GM20431 (cell line): Measurements from ENCODE around the gene TOM1L2.
"Not testable (repeated sequence)": the region's sequence is repeated elsewhere in the genome, so short reads cannot be mapped to it uniquely, and the experiment has no call there.

ENCODE experiments used
- in situ Hi-C: fragments of 300-500 bp; cut with MseI, MboI; formaldehyde crosslinking; loops from one replicate; pipeline ENCODE4 v1.15.0; 2020; ENCODE audit warnings: low sequenced_read_pairs; ENCODE audit not compliant: unreplicated experiment

TOM1L2 gene

GRCh38 chr17:17947309-17947708 lies 24.9 kb downstream of the TOM1L2 start:
- in situ Hi-C loops: no loop called here

GRCh38 chr17:17946093-17946492 lies 26.1 kb downstream of the TOM1L2 start:
- in situ Hi-C loops: no loop called here

- in situ Hi-C loops: no loop called here
These were observed 27.5 kb downstream of the TOM1L2 start for GRCh38 chr17:17944743-17945142.

- in situ Hi-C loops: no loop called here
These were observed 28.0 kb downstream of the TOM1L2 start for GRCh38 chr17:17944242-17944641.

GRCh38 chr17:17943281-17943984 lies 28.8 kb downstream of the TOM1L2 start:
- in situ Hi-C loops: no loop called here

GRCh38 chr17:17942846-17943245 lies 29.4 kb downstream of the TOM1L2 start:
- in situ Hi-C loops: no loop called here

- in situ Hi-C loops: no loop called here
These were observed 31.2 kb downstream of the TOM1L2 start for GRCh38 chr17:17941015-17941414.

- in situ Hi-C loops: no loop called here
These were observed 31.7 kb downstream of the TOM1L2 start for GRCh38 chr17:17940441-17940911.

- in situ Hi-C loops: not testable (repeated sequence)
These were observed 32.3 kb downstream of the TOM1L2 start for GRCh38 chr17:17939941-17940340.

GRCh38 chr17:17938388-17939107 lies 33.7 kb downstream of the TOM1L2 start:
- in situ Hi-C loops: no loop called here

GRCh38 chr17:17937958-17938357 lies 34.2 kb downstream of the TOM1L2 start:
- in situ Hi-C loops: no loop called here

GRCh38 chr17:17937201-17937853 lies 34.9 kb downstream of the TOM1L2 start:
- in situ Hi-C loops: no loop called here

- in situ Hi-C loops: no loop called here
These were observed 36.6 kb downstream of the TOM1L2 start for GRCh38 chr17:17935321-17936271.

- in situ Hi-C loops: no loop called here
These were observed 37.4 kb downstream of the TOM1L2 start for GRCh38 chr17:17934806-17935205.

GRCh38 chr17:17934214-17934613 lies 38.0 kb downstream of the TOM1L2 start:
- in situ Hi-C loops: no loop called here

- in situ Hi-C loops: no loop called here
These were observed 38.4 kb downstream of the TOM1L2 start for GRCh38 chr17:17933775-17934174.

- in situ Hi-C loops: no loop called here
These were observed 41.0 kb downstream of the TOM1L2 start for GRCh38 chr17:17931159-17931558.

GRCh38 chr17:17930674-17931073 lies 41.5 kb downstream of the TOM1L2 start:
- in situ Hi-C loops: no loop called here

- in situ Hi-C loops: no loop called here
These were observed 42.4 kb downstream of the TOM1L2 start for GRCh38 chr17:17929655-17930380.
